GM21360 (cell line): ENCODE measurements around the gene FNBP1L.
"Not testable (repeated sequence)": the region's sequence is repeated elsewhere in the genome, so short reads cannot be mapped to it uniquely, and the experiment has no call there.

Experiments
- ATAC-seq: cut with Tn5 transposase; IDR thresholded peaks from one replicate; pipeline ENCODE4 v1.9.1; 2021; ENCODE audit warnings: mild to moderate bottlenecking, moderate library complexity; ENCODE audit not compliant: unreplicated experiment

Gene FNBP1L

DNA sequence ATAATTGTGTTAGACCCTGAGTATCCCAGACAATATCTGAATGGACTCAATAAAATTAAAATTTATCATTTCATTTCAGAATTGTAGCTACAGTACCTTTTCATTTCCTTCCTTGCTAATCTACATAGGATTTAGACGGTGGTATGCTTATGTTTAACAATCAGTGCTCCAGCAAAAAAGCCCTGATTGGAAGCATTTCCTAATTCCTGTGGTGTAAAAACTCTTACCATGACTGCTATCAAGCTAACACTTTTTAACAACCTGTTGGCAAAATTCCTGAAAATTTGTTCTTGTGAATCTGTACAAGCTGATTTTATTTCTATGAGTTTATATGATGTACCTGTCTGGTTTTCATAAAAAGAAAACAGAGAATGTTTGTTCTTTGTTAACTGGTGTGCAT, 5.2 kb upstream of the FNBP1L start:
- ATAC-seq, result no peak

DNA sequence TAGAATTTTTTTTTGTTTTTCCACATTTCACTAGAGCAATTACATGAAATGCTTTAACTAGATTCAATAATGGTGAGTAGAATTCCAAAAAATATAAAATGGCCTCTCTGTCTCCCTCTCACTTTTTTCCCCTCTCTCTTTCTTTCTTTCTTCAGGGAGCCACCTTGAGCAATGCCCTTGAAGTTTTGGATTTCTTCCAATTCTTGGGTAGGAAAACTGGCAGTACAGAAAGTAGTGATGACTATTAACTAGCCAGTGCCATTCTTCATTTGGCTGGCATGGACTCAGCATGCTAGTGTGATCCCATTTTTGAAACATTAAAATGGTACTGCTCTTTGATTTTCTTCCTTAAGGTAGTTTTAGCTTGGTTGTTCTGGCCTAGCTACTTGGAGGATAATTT, 4.5 kb upstream of the FNBP1L start:
- ATAC-seq, result no peak

DNA sequence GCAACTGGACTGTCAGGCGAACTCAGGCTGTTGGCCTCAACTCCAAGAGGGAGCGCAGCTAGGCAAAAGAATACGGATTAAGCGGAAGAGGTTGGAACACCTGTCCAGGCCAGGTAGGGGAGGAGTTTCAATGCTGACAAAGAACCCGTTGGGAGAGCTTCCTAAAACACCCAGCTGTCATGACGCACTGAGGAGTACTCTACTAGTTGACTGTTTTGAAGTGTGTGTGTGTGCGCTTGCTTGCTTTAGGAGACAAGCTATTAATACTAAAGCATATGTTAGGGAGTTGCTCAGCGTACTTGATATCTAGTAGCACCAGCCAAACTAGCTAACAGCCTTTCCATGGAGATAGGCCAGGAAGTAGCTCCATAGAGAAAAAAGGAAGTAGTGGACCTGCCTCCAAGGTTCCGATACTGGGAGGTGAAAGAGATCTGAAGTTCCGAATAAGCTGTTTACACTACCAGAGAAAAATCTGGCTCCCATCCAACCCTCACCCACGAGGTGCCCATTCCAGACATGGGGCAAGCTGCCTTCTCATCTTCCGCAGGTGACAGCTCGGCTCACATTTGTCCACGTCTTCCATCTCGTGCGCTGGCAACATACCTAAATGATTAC, 974 bp upstream of the FNBP1L start:
- ATAC-seq, result no peak

DNA sequence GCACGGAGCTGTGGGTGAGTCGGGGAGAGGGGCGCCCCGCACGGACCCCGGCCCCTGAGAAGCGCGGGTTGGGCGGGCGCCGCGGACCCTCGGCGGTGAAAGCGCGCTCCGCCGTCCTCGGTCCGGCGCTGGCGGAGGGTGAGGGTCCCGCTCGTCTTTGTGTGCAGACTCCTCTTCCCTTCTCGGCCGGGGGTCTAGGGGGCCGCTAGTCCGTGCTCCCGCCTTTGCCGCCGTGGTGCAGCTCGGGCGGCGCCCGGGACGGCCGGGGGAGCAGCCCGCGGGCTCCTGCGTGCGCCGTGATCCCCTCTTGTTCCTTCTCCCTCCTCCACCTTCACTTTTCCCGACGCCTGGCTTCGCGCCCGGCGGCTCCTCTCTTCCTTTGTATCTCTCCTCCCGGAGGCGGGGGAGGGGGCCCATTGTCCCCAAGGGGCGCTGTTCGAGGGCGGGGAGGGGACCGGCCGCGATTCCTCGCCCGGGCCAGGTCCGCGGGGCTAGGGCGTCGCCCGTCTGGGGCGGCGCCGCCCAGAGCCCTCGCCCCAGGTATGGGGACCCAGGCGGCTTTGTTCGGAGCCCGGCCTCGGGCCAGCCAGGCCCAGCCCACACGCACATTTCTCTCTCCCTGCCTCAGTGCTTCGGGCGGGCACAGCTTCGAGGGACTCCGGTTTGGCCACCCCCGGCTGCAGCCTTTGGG, 519 bp downstream of the FNBP1L start:
- no peak for ATAC-seq

DNA sequence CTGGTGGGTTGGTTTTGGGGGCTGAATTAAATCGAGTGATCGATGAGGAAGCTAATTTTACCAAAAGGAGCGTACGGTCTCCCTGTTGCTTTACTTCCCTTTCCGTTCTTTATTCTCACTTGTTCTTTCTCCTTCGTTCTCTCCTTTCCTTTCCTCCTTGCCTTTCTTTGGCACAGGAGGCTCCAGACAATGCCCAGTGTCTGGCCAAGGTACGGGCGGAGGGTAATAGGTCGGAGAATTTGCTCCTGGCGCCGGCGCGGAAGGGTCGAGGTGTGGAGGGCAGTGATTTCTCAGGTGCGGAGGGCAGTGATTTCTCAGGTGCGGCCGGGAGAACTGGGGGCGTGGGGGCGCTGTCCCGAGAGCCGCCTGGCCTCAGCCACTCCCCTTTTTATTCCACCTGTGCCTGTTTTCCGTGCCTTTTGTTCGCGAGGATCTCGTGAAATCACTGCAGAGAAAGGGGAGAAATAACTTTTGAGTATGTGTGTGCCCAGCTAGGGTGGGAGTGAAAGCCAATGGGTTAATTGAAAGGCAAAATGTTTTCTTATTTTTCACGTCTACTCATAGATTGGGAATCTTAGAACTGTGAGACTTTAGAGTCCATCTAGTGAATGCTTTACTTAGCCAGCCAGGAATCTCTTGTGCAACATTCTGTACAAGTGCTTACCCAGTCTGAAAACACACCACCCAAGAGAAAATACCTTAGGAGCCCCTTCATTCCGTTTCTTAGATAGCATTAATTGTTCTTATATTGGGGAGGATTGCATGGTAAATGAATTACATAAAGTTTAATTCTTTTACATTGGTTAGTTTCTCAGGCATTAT, 1.3 kb downstream of the FNBP1L start:
- ATAC-seq, result no peak

DNA sequence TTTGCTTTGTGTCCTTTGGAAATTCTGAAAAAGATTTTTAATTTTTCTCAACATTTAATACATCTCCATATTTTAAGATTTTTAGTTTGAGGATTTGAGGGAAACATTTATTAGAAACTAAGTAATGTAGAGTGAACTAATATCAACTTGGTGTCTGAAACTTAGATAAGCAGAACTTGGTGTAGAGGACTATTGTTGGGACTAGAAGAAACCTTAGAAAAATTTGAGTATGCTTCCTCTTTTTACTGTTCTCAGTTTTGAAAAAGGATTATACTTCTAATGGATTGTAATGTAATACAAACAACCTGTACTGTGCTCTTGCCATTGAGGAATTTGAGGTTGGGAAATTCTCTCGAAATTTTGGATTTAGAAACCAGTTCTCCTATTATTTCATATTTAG, 2.4 kb downstream of the FNBP1L start:
- no peak for ATAC-seq

DNA sequence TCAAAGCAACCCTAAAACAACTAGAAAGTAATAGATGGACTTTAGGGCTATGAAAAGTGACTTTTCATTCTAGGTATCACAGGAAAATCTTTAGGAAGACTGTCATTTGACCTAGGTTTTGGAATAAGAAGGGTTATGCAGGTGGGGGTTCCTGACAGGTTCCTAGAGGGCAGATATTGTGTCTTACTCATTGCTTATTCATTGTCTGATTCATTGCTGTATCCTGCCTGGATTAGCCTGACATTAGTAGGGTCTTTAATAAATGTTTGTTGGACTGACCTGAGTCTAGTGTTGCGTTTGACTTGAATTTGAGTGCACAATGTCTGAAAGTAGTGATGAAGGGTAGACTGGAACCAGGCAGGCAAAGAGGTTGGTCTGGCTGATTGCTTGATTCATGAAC, 6.0 kb downstream of the FNBP1L start:
- no peak for ATAC-seq

DNA sequence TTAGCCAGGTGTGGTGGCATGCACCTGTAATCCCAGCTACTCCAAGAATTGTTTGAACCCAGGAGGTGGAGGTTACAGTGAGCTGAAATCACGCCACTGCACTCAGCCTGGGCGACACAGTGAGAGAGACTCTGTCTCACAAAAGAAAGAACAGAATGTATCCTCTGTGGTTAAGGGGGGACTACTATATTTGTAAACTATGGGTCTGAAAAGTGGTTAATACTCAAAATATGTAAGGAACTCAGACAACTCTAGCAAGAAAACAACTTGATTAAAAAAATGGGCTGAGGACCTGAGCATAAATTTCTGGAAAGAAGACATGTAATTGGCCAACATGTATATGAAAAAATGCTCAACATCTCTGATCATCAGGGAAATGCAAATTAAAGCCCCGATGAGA, 11.2 kb downstream of the FNBP1L start:
- ATAC-seq, result no peak

DNA sequence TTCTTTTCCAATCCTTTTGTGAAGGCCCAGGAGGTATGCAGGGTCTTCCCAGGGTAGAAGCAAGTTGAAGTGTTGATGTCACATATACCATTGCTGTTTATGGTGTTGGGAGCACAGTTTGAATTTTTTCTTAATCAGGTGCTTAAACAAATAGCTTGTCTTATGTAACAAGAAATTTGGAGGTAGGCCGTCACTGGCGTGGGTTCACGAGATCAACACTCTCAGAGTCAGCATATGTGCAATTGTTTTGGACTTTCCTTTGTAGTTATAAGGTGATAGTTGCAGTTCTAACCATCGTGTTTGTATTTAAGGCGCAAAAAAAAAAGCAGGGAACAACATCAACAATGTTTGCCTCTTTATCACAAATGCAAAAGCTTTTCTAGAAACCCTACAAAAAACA, 13.3 kb downstream of the FNBP1L start:
- ATAC-seq, result no peak

DNA sequence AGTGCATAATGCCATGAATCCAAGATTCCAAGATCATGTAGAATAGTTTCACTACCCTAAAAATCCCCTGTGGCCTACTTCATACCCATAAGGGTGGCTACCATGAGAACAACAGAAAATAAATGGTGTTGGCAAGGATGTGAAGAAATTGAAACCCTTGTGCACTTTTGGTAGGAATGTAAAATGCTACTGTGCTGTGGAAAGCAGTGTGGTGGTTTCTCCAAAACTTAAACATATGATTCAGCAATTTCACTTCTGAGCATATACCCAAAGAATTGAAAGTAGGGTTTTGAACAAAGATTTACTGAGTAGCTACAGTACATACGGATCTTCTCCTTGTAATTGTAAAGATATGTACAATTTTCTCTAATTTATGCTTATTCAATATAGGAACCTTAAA, 16.0 kb downstream of the FNBP1L start:
- no peak for ATAC-seq

DNA sequence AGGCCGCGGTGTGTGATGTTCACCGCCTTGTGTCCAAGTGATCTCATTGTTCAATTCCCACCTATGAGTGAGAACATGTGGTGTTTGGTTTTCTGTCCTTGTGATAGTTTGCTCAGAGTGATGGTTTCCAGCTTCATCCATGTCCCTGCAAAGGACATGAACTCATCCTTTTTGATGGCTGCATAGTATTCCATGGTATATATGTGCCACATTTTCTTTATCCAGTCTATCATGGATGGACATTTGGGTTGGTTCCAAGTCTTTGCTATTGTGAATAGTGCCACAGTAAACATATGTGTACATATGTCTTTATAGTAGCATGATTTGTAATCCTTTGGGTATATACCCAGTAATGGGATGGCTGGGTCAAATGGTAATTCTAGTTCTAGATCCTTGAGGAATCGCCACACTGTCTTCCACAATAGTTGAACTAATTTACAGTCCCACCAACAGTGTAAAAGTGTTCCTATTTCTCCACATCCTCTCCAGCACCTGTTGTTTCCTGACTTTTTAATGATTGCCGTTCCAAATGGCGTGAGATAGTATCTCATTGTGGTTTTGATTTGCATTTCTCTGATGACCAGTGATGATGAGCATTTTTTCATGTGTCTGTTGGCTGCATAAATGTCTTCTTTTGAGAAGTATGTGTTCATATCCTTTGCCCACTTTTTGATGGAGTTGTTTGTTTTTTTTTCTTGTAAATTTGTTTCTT, 17.6 kb downstream of the FNBP1L start:
- not testable (repeated sequence) for ATAC-seq

DNA sequence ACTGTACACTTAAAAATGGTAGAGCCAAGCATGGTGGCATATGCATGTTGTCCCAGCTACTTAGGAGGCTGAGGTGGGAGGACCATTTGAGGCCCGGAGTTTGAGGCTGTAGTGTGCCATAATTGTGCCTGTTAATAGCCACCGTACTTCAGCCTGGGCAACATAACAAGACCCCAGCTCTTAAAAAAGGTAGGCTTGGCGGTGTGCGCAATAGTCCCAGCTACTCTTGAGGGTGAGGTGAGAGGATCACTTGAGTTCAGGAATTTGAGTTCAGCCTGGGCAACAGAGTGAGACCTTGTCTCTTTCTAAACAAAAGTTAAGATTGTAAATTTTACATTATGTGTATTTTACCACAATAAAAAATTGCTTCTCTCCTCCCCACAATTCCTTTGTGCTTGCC, 19.7 kb downstream of the FNBP1L start:
- ATAC-seq, result no peak

DNA sequence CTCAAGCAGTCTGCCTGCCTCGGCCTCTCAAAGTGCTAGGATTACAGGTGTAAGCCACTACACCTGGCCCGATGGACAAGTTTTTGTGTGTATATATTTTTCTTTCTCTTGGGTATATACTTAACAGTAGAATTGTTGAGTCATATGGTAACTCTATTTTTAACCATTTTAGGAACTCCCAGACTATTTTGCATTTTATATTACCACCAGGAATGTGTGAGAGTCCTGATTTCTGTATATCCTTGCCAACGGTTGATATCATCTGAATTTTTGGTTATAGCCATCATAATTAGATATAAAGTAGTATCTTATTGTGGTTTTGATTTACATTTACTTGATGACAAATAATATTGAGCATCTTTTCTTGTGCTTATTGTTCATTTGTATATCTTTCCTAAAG, 20.7 kb downstream of the FNBP1L start:
- no peak for ATAC-seq

DNA sequence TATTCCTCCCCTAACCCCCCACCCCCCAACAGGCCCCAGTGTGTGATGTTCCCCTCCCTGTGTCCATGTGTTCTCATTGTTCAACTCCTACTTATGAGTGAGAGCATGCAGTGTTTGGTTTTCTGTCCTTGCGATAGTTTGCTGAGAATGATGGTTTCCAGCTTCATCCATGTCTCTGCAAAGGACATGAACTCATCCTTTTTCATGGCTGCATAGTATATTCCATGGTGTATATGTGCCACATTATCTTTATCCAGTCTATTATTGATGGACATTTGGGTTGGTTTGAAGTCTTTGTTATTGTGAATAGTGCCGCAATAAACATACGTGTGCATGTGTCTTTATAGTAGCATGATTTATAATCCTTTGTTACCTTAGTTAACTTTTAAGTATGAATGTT, 21.3 kb downstream of the FNBP1L start:
- not testable (repeated sequence) for ATAC-seq

DNA sequence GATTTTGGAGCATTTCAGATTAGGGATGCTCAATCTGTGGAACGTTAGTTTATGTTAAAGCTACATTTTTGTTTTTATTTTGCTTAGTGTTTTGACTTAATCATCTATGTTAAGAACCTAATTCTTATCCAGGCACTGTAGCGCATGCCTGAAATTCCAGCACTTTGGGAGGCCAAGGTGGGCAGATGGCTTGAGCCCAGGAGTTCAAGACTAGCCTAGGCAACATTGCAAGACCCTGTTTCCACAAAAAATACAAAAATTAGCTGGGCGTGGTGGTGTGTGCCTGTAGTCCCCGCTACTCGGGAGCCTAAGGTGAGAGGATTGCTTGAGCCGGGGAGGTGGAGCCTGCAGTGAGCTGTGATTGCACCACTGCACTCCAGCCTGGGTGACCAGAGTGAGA, 23.4 kb downstream of the FNBP1L start:
- ATAC-seq, result no peak

DNA sequence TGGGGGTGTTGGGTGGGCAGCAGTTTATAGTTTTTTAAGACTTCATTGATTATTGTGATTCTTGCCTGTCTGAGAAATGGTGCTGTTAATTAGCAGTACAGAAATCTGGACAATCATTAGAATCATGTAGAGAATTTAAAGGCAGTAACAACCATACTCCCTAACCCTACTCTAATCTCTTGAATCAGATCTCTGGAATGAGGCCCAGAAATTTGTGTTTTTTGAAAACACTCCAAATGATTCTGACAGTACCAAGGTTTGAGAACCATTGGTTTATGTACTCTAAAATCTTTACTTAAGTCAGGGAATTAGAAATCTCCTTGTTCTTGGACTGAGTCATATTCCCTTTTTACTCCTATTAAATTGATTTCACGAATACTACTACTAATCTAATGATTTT, 24.0 kb downstream of the FNBP1L start:
- ATAC-seq, result no peak

DNA sequence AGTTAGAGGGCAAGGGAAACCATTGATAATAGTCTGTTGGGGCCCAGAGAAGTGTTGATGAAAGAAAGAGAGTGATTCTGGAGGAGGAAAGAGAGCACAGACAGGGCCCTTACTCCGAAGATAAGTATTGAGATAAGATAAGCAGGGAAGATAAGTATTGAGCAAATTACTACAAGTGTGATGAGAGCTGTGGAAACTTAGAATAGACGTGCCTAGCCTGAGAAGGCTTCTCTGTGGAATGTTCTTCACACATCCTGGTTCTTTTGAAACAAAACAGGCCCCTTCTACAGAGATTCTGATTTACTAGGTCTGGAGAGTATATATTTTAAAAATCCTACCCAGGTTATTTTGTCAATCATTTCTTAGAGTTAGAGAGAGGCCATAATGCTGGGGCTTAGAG, 26.4 kb downstream of the FNBP1L start:
- ATAC-seq, result no peak

DNA sequence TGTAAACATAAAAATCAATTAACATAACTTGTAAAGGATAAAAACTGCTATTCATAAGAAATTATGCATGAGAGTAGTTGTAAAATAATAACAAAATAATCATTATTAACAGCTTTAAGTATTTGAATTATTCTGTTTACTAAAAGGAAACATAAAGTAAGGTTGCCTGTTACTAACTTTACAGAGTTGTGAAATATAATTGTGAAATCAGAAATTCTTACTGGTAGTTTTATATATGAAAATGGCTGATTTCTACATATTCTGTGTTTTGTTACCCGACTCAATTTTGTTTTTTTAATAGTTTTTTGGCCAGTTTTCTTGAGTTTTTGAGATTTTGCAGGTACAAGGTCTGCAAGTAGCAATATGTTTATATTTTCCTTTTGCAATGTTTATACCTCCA, 27.8 kb downstream of the FNBP1L start:
- no peak for ATAC-seq

DNA sequence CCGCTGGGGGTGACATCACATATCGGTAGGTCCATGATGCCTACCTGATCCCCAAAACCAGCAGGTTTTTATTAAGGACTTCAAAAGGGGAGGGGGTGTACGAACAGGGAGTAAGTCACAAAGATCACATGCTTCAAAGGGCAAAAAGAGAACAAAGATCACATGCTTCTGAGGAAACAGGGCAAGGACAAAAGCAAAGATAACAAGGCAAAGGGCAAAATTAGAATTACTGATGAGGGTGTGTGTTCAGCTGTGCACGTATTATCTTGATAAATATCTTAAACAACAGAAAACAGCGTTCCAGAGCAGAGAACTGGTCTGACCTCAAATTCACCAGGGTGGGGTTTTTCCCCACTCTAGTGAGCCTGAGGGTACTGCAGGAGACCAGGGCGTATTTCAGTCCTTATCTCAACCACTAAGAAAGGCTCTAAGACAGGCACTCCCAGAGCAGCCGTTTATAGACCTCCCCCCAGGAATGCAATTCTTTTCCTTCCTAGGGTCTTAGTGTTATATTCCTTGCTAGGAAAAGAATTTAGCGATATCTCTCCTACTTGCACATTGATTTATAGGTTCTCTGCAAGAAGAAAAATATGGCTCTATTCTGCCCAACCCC, 31.3 kb downstream of the FNBP1L start:
- ATAC-seq, result not testable (repeated sequence)

DNA sequence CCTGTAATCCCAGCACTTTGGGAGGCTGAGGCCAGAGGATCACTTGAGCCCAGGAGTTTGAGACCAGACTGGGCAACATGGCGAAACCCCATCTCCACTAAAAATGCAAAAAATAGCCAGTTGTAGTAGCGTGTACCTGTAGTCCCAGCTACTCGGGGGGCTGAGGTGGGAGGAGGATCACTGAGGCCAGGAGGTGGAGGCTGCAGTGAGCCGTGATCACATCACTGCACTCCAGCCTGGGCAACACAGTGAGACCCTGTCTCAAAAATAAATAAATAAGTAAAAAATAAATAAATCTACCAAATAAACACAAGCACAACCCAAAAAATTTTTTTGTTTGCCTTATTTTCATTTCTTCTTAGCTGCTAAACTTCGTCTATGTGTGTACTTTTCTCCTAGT, 34.0 kb downstream of the FNBP1L start:
- ATAC-seq, result not testable (repeated sequence)

DNA sequence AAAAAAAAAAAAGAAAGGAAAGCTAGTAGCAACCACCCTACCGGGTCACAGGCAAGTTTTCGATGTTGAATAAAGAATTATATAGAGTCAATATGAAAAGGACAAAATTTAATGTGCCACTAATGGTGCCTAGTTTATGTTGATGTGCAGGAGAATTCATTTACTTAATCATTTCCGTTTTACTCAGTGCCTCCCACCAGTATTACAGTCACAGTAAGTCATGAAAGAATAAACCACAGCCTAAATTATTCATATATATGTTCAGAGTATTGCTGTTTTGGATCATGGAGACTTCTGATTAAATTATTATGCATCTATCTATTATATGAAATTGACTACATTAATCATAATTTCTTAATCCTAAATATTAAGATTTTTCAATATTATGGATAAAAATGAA, 35.3 kb downstream of the FNBP1L start:
- no peak for ATAC-seq
